ENCODE results near the gene DHRS4. TPM values are rescaled to one million over a fixed set of nuclear protein-coding genes. Genes with fewer than 3 reads are reported as not detected.
"Not testable (repeated sequence)": the region's sequence is repeated elsewhere in the genome, so short reads cannot be mapped to it uniquely, and the experiment has no call there.

DHRS4 gene
- total RNA-seq, 6 experiments from 2014 or later: 19.8 to 30.7 (median 24.9) TPM

- no peak for TF ChIP-seq CTCF (IDR thresholded peaks at IDR 0.05)
- Mint-ChIP-seq H3K27me3 (ENCODE audit: insufficient read depth) (peaks cover 9% of the 10 kb centered on the region), H3K4me1 (ENCODE audit: low read depth) (no peaks in the 10 kb centered on the region), H3K9me3 (no peaks in the 10 kb centered on the region), H3K27ac (no peak overlapping the region), H3K36me3 (ENCODE audit: low read depth) (peaks cover 5% of the 10 kb centered on the region; the same call in 1 of the 2 replicates), H3K4me3 (no peak overlapping the region)
- DNase-seq: no peak
Observed at GRCh38 chr14:23939607-23940326, 13.8 kb upstream of the DHRS4 start.

- H3K4me1 Mint-ChIP-seq (ENCODE audit: low read depth): no peaks in the 10 kb centered on the region
- DNase-seq: no peak
- no peak overlapping the region for H3K4me3 Mint-ChIP-seq
- H3K27ac Mint-ChIP-seq: no peak overlapping the region
- no peak for TF ChIP-seq CTCF (IDR thresholded peaks at IDR 0.05)
- peaks cover 5% of the 10 kb centered on the region; the same call in 1 of the 2 replicates for H3K36me3 Mint-ChIP-seq (ENCODE audit: low read depth)
- no peaks in the 10 kb centered on the region for H3K9me3 Mint-ChIP-seq
- H3K27me3 Mint-ChIP-seq (ENCODE audit: insufficient read depth): peaks cover 7% of the 10 kb centered on the region
Observed at GRCh38 chr14:23941230-23941629, 12.3 kb upstream of the DHRS4 start.

GRCh38 chr14:23941669-23942068 is 11.9 kb upstream of the DHRS4 start:
- no peak for TF ChIP-seq CTCF (IDR thresholded peaks at IDR 0.05)
- Mint-ChIP-seq H3K4me1 (ENCODE audit: low read depth) (no peaks in the 10 kb centered on the region), H3K36me3 (ENCODE audit: low read depth) (peaks cover 5% of the 10 kb centered on the region; the same call in 1 of the 2 replicates), H3K4me3 (no peak overlapping the region), H3K9me3 (no peaks in the 10 kb centered on the region), H3K27ac (no peak overlapping the region), H3K27me3 (ENCODE audit: insufficient read depth) (peaks cover 3% of the 10 kb centered on the region)
- no peak for DNase-seq

GRCh38 chr14:23942587-23942986 is 11.0 kb upstream of the DHRS4 start:
- no peak for TF ChIP-seq CTCF (IDR thresholded peaks at IDR 0.05)
- Mint-ChIP-seq H3K4me3 (no peak overlapping the region), H3K4me1 (ENCODE audit: low read depth) (no peaks in the 10 kb centered on the region), H3K27ac (no peak overlapping the region), H3K9me3 (no peaks in the 10 kb centered on the region), H3K27me3 (ENCODE audit: insufficient read depth) (no peaks in the 10 kb centered on the region; the same call in 1 of the 2 replicates), H3K36me3 (ENCODE audit: low read depth) (peaks cover 5% of the 10 kb centered on the region; the same call in 1 of the 2 replicates)
- no peak for DNase-seq

DNA sequence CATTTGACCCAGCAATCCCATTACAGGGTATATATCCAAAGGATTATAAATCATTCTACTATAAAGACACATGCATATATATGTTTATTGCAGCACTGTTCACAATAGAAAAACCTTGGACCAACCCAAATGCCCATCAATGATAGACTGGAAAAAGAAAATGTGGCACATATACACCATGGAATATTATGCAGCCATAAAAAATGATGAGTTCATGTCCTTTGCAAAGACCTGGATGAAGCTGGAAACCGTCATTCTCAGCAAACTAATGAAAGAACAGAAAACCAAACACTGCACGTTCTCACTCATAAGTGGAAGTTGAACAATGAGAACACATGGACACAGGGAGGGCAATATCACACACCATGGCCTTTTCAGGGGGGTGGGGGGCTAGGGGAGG is 4.5 kb upstream of the DHRS4 start:
- not testable (repeated sequence) for H3K9me3 Mint-ChIP-seq; H3K4me3 Mint-ChIP-seq; DNase-seq; H3K27me3 Mint-ChIP-seq (ENCODE audit: insufficient read depth); H3K27ac Mint-ChIP-seq; H3K36me3 Mint-ChIP-seq (ENCODE audit: low read depth)
- peaks cover 11% of the 10 kb centered on the region; the same call in 1 of the 2 replicates for H3K4me1 Mint-ChIP-seq (ENCODE audit: low read depth)

DNA sequence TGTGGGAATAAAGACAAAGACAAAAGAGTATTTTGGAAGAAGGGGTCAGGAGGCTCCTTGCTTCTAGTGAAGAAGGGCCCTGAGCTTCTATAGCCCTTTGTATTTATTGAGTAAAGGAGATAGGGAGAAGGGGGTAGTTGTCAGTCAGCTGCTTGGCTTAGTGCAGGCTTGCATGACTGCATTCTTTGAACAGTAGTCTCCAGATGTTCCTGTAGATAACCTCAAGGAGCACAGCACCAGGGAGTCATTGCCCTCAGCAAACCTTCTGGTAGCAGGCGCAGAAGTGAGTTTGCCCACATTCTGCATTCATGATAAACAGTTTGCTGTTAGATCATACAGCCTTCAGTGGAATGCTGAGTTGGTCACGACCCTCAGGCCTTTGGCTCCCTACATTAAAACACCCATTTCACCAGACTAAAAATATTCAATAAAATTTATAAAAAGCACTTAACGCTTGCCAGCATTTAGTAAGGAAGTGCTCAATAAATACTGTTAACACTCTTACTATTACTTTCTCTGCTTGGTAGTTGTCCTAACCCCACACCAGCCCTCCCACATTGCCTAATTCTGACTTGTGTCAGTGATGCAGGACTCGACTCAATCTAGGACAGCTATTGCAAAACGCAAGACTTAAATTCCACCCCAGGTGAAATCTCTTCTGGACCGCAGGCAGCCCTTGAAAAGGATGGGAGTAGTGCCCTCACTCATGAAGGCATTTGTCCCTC is 3.0 kb upstream of the DHRS4 start:
- Mint-ChIP-seq H3K4me1 (ENCODE audit: low read depth) (peaks cover 19% of the 10 kb centered on the region), H3K4me3 (no peak overlapping the region), H3K27me3 (ENCODE audit: insufficient read depth) (peaks cover 2% of the 10 kb centered on the region; the same call in 1 of the 2 replicates), H3K9me3 (peaks cover 9% of the 10 kb centered on the region), H3K27ac (no peak overlapping the region), H3K36me3 (ENCODE audit: low read depth) (peaks cover 3% of the 10 kb centered on the region; the same call in 1 of the 2 replicates)
- no peak for DNase-seq
- no peak for TF ChIP-seq CTCF (IDR thresholded peaks at IDR 0.05)

DNA sequence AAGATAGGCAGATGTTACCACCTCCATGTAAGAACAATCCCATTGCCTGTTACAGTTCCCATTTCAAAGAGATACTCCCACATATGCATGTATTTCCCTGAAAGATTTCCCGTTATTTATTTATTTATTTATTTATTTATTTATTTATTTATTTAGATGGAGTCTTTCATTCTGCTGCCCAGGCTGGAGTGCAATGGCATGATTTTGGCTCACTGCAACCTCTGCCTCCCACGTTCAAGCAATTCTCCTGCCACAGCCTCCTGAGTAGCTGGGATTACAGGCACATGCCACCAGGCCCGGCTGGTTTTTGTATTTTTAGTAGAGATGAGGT is 2.5 kb upstream of the DHRS4 start:
- H3K4me1 Mint-ChIP-seq (ENCODE audit: low read depth): peaks cover 19% of the 10 kb centered on the region
- H3K4me3 Mint-ChIP-seq; H3K9me3 Mint-ChIP-seq; H3K36me3 Mint-ChIP-seq (ENCODE audit: low read depth); H3K27me3 Mint-ChIP-seq (ENCODE audit: insufficient read depth); H3K27ac Mint-ChIP-seq; DNase-seq: not testable (repeated sequence)

Data from HFFc6 (cell line).